ENCODE measurements around the gene IL18. TPM values are rescaled to one million over a fixed set of nuclear protein-coding genes. Genes with fewer than 3 reads are reported as not detected.
"Not testable (repeated sequence)": the region's sequence is repeated elsewhere in the genome, so short reads cannot be mapped to it uniquely, and the experiment has no call there.

Gene IL18
- total RNA-seq, 1 donor from 2014 or later, result 1.4 TPM

GRCh38 chr11:112123129-112123528 lies 40.8 kb downstream of the IL18 start:
- intact Hi-C loops (cut with micrococcal nuclease), result no loop called here

- intact Hi-C loops (cut with micrococcal nuclease), result no loop called here
Observed at GRCh38 chr11:112121981-112122615, 41.8 kb downstream of the IL18 start.

GRCh38 chr11:112118176-112118575 lies 45.7 kb downstream of the IL18 start:
- intact Hi-C loops (cut with micrococcal nuclease), result no loop called here

- intact Hi-C loops (cut with micrococcal nuclease), result no loop called here
Observed at GRCh38 chr11:112115386-112115785, 48.5 kb downstream of the IL18 start.

GRCh38 chr11:112114460-112114859 lies 49.4 kb downstream of the IL18 start:
- intact Hi-C loops (cut with micrococcal nuclease), result loop anchor here (5.0 kb wide), 1 partner anchor 63 kb away; the partner anchor contains the start of gene BCO2

- intact Hi-C loops (cut with micrococcal nuclease), result loop anchor here (1.0 to 5.0 kb wide), 2 partner anchors 64 to 167 kb away; partner anchors contain the start of gene BCO2
Observed at GRCh38 chr11:112113539-112114457, 50.1 kb downstream of the IL18 start.

GRCh38 chr11:112106070-112106469 lies 57.8 kb downstream of the IL18 start:
- intact Hi-C loops (cut with micrococcal nuclease), result no loop called here

- intact Hi-C loops (cut with micrococcal nuclease), result no loop called here
Observed at GRCh38 chr11:112103446-112103845, 60.4 kb downstream of the IL18 start.

GRCh38 chr11:112100462-112100861 lies 63.4 kb downstream of the IL18 start:
- intact Hi-C loops (cut with micrococcal nuclease), result no loop called here

- intact Hi-C loops (cut with micrococcal nuclease), result no loop called here
Observed at GRCh38 chr11:112097734-112098528, 66.0 kb downstream of the IL18 start.

GRCh38 chr11:112096194-112096593 lies 67.7 kb downstream of the IL18 start:
- intact Hi-C loops (cut with micrococcal nuclease), result no loop called here

- intact Hi-C loops (cut with micrococcal nuclease), result not testable (repeated sequence)
Observed at GRCh38 chr11:112095302-112095701, 68.6 kb downstream of the IL18 start.

Other genes with a start within 250 kb of the IL18 start
- 0.27 TPM in 1 of 2 replicates, not detected in the other for gene C11orf52, start 245.2 kb downstream of the IL18 start, total RNA-seq
- gene DIXDC1, start 226.8 kb downstream of the IL18 start, total RNA-seq, result 9.2 and 10.9 TPM in 2 replicates
- 37.3 and 41.6 TPM in 2 replicates for gene DLAT, start 138.7 kb downstream of the IL18 start, total RNA-seq
- 0.43 and 0.59 TPM in 2 replicates for gene PIH1D2, start 90.1 kb downstream of the IL18 start, total RNA-seq
- gene NKAPD1, start 89.8 kb downstream of the IL18 start, total RNA-seq, result 19.5 and 22.8 TPM in 2 replicates
- 52.1 and 57.4 TPM in 2 replicates for gene TIMM8B, start 77.3 kb downstream of the IL18 start, total RNA-seq
- 81.1 and 86.7 TPM in 2 replicates for gene SDHD, start 77.2 kb downstream of the IL18 start, total RNA-seq
- gene TEX12, start 3.3 kb upstream of the IL18 start, total RNA-seq, result 0.27 TPM in 1 of 2 replicates, not detected in the other
- 1.1 and 1.4 TPM in 2 replicates for gene BCO2, start 11.4 kb upstream of the IL18 start, total RNA-seq
- gene PTS, start 62.3 kb upstream of the IL18 start, total RNA-seq, result 24.4 and 27.8 TPM in 2 replicates
- not detected in 2 replicates for gene PLET1, start 96.8 kb upstream of the IL18 start, total RNA-seq